ENCODE results near the gene HCAR2. TPM values are rescaled to one million over a fixed set of nuclear protein-coding genes. Genes with fewer than 3 reads are reported as not detected.
A peak's percentile ranks its signal among the peaks of the same experiment; 100 is the strongest.
"Not testable (repeated sequence)": the region's sequence is repeated elsewhere in the genome, so short reads cannot be mapped to it uniquely, and the experiment has no call there.

Gene HCAR2
- total RNA-seq, 1 experiment from 2014 or later: not detected

DNA sequence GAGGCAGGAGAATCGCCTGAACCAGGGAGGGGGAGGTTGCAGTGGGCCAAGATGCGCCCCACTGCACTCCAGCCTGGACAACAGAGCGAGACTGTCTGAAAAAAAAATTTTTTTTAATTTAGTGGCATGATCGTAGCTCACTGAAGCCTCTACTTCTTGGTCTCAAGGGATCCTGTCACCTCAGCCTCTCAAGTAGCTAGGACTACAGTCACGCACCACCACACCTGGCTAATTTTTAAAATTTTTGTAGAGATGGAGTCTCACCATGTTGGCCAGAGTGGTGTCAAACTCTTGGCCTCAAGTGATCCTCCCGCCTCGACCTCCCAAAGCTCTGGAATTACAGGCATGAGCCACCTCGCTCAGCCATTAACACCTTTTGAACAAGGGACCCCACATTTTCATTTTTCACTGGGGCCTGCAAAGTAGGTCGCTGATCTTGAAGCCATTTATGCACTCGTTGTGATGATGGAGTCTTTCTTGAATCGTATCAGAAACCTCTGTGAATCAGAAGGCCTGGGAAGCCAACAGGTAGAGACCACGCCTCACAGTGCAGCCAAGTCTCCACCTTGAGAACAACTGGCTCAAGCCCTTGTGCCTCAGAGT is 21.6 kb upstream of the HCAR2 start:
- DNase-seq (ENCODE audit: low read depth): peak; percentile 13
- in situ Hi-C loops (cut with HindIII; ENCODE audit: low pct_unique_long_range_greater_than_20kb, low sequenced_read_pairs): no loop called here

DNA sequence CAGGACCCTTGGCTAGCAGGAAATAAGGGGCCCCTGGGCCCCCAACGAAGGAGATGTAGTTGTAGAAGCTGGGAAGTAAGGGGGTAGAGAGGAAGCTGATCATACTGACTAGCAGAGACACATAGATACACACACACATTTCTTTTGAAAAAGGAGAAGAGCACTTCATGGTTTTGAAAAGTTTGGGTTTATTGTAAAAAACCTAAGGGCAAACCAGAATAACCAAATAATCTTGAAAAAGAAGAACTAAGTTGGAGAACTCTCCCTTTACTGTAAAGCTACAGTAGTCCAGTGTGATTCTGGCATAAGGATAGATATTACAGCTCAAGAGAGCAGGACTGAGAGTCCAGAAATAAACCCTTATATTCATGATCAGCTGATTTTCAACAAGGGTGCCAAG is 19.2 kb upstream of the HCAR2 start:
- DNase-seq (ENCODE audit: low read depth): no peak
- in situ Hi-C loops (cut with HindIII; ENCODE audit: low pct_unique_long_range_greater_than_20kb, low sequenced_read_pairs): no loop called here

DNA sequence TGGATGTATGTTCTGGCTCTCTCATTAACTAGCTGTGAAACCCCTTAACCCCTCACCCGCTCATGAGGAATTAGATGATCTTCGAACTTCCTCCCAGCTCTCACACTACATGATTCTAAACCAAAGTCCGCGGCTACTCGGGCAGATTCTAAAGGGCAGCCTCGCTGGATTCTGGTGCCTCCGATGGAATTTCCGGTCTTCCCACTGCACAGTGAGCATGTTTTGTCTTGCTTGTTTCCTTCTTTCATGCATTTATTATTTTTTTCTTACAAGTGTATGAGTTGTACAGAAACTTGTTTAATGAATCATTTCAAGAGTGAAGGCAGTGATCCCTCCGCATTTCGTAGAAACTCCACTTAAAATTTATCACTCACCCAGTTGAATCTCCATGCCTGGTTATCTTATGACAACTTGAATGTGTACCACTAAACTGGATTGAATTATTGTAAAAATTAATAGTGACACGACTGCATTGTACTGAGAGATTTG is 17.9 kb upstream of the HCAR2 start:
- no peak for DNase-seq (ENCODE audit: low read depth)
- in situ Hi-C loops (cut with HindIII; ENCODE audit: low pct_unique_long_range_greater_than_20kb, low sequenced_read_pairs): no loop called here

DNA sequence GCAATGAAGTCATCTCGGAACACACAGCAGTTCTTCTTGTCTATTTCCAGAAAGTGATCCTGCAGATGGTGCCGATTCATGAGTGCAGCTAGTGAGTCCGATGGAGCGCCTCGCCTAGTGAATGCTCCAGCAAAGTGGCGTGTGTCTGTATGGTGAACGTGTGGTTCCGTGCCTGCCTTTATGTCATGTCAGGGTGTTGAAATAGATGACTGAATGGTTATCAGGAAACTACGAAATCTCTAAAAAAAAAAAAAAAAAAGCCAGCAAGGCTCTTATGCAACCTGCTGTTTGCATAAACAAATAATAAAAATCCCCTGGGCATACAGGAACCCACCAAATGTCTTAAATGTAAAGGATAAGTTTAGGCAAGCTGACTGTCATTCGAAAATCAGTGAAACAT is 13.5 kb upstream of the HCAR2 start, which contains the start of gene HCAR3:
TSS of gene HCAR3 (minus strand) at position 154 of the 400 bp plus-strand sequence. CDS start at position 80, 74 bp downstream.
- DNase-seq (ENCODE audit: low read depth); in situ Hi-C loops (cut with HindIII; ENCODE audit: low pct_unique_long_range_greater_than_20kb, low sequenced_read_pairs): not testable (repeated sequence)

DNA sequence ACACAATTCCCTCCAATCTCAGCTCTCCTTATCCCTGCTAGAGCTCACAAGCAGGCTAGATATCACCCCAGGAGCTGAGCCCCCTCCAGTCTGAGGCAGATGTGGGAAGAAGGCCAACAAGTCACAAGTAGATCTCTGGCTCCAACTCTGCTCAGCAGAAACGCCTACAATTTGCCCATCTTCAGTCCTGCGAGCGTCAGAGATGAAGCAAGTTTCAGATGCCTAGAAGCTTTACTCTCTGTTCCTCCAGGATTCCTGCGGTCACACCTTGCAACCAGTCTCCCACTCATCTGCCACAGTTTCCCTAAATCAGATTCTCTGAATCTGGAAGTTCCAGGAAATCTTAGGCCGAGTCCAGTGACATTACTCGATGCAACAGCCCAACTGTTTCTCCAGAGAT is 12.1 kb upstream of the HCAR2 start:
- in situ Hi-C loops (cut with HindIII; ENCODE audit: low pct_unique_long_range_greater_than_20kb, low sequenced_read_pairs); DNase-seq (ENCODE audit: low read depth): not testable (repeated sequence)

DNA sequence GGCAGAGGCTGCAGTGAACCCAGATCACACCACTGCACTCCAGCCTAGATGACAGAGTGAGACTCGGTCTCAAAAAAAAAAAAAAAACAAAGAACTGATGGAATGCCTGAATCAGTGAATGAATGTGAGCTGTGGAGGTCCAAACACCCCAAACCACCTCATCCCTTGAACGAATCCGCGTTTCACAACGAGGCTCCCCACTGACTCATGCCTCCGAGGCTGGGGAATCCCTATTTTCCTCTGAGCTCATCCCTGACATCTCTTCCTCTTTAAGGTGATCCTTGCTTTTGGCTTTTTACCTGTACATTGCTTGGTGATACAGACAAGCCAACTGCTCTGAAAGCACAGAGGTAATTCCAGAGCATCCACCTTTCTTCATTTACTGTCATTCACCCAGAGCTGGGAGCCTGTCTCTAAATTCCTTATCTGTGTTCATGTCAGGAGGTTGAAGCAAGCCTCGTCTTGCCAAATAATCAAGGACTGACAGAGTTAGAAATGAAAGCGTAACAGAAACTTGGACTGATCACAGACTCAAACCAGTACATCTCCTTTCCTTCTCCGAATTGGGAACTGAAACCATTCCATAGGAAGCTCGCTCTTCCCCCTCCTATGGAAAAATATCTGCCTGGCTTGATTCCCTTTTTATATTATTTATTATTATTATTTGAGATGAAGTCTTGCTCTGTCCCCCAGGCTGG is 10.5 kb upstream of the HCAR2 start:
- in situ Hi-C loops (cut with HindIII; ENCODE audit: low pct_unique_long_range_greater_than_20kb, low sequenced_read_pairs); DNase-seq (ENCODE audit: low read depth): not testable (repeated sequence)

DNA sequence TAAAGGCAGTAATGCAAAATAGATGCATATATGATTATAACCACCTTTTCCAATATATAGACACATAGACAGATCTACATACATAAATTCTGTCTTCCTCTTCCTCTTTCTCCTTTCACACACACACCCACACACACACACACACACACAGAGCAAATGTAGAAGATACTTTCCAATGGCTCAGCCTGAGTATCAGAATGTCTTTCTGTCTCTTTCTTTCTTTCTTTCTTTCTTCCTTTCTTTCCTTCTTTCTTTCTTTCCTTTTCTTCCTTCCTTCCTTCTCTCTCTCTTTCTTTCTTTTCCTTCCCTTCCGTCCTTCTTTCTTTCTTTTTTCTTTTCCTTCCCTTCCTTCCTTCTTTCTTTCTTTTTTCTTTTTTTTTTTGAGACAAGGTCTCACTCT is 8.1 kb upstream of the HCAR2 start:
- DNase-seq (ENCODE audit: low read depth); in situ Hi-C loops (cut with HindIII; ENCODE audit: low pct_unique_long_range_greater_than_20kb, low sequenced_read_pairs): not testable (repeated sequence)

DNA sequence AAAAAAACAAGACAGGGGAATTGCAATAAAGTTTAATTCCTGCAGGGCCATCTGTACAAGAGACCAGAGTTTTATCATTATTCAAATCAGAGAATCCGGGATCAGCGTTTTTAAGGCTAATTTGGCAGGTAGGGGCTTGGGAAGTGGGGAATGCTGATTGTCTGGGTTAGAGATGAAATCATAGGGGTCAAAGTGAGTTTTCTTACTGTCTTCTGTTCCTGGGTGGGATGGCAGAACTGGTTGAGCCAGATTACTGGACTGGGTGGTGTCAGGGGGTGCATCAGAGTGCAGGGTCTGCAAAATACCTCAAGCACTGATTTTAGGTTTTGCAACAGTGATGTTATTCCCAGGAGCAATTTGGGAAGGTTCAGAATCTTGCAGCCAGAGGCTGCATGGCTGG is 7.2 kb upstream of the HCAR2 start:
- DNase-seq (ENCODE audit: low read depth); in situ Hi-C loops (cut with HindIII; ENCODE audit: low pct_unique_long_range_greater_than_20kb, low sequenced_read_pairs): not testable (repeated sequence)

DNA sequence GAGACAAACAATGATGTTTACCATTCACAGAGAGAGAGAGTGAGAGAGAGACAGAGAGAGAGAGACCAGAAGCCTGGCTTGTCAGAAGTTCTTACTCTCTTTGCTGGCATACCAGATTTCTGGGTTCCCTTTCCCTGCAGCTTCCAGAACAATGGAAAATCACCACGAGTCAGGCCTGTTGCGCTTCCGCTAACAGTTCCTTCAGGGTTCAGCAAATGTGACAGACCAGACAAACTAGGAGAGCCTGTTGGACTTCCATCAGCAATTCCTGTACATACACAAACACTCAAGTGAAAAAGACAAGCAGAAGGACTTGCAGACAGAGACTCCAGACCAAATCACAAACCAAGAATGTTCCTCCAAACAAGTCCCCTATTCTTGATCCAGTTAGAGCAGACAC is 6.1 kb upstream of the HCAR2 start:
- DNase-seq (ENCODE audit: low read depth); in situ Hi-C loops (cut with HindIII; ENCODE audit: low pct_unique_long_range_greater_than_20kb, low sequenced_read_pairs): not testable (repeated sequence)

DNA sequence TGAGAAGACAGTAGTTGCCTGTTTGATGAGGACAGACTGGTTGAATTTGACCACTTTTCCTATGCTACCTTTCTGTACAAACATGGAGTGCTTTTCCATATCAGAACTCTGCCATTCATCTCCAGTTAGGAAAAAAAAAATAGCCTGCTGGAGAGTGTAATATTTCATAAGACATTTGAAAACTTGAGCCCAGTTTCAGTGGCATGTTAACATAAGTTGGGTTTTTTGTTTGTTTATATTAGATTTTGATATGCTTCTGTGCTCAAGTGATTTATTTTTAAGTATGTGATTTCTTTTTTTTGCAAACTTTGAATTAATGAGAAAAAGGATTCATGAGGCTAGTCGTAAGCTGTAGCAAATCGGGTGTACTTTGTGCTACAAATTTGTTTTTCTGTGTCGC is 684 bp upstream of the HCAR2 start:
- in situ Hi-C loops (cut with HindIII; ENCODE audit: low pct_unique_long_range_greater_than_20kb, low sequenced_read_pairs); DNase-seq (ENCODE audit: low read depth): not testable (repeated sequence)

DNA sequence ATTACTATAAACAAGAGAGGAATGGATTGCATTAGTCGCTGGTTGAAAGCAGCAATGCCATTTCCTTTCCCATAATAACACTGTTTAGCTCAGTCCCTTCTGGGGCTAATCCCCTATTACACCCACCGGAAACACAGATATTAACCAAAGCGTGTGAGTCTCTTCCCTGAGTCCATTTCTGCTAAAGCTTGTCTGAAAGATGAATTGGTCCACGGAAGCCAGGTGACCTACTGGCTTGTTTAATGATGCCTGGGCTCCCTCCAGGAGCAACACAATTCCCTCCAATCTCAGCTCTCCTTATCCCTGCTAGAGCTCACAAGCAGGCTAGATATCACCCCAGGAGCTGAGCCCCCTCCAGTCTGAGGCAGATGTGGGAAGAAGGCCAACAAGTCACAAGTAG is 1.7 kb downstream of the HCAR2 start:
- in situ Hi-C loops (cut with HindIII; ENCODE audit: low pct_unique_long_range_greater_than_20kb, low sequenced_read_pairs); DNase-seq (ENCODE audit: low read depth): not testable (repeated sequence)

DNA sequence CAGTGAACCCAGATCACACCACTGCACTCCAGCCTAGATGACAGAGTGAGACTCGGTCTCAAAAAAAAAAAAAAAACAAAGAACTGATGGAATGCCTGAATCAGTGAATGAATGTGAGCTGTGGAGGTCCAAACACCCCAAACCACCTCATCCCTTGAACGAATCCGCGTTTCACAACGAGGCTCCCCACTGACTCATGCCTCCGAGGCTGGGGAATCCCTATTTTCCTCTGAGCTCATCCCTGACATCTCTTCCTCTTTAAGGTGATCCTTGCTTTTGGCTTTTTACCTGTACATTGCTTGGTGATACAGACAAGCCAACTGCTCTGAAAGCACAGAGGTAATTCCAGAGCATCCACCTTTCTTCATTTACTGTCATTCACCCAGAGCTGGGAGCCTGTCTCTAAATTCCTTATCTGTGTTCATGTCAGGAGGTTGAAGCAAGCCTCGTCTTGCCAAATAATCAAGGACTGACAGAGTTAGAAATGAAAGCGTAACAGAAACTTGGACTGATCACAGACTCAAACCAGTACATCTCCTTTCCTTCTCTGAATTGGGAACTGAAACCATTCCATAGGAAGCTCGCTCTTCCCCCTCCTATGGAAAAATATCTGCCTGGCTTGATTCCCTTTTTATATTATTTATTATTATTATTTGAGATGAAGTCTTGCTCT is 3.0 kb downstream of the HCAR2 start:
- DNase-seq (ENCODE audit: low read depth); in situ Hi-C loops (cut with HindIII; ENCODE audit: low pct_unique_long_range_greater_than_20kb, low sequenced_read_pairs): not testable (repeated sequence)

DNA sequence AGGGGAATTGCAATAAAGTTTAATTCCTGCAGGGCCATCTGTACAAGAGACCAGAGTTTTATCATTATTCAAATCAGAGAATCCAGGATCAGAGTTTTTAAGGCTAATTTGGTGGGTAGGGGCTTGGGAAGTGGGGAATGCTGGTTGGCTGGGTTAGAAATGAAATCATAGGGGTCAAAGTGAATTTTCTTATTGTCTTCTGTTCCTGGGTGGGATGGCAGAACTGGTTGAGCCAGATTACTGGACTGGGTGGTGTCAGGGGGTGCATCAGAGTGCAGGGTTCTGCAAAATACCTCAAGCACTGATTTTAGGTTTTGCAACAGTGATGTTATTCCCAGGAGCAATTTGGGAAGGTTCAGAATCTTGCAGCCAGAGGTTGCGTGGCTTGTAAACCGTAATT is 6.2 kb downstream of the HCAR2 start:
- in situ Hi-C loops (cut with HindIII; ENCODE audit: low pct_unique_long_range_greater_than_20kb, low sequenced_read_pairs); DNase-seq (ENCODE audit: low read depth): not testable (repeated sequence)

DNA sequence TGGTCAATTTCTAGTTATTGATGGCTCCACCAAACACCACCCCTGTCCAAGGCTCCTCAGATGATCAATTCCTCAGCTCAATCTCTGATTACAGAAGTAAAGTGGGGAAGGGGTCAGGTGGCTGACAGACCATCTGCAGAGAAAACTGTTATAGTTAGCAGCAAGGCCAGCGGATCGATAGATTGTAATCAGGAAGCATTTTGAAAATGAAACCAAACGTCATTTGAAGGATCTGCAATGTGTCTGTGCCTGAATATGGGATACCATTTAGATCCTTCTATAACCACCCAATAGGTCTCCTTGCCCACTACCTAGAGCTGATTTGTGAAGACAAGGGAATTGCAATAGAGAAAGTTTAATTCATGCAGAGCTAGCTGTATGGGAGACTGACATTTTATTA is 11.6 kb downstream of the HCAR2 start:
- in situ Hi-C loops (cut with HindIII; ENCODE audit: low pct_unique_long_range_greater_than_20kb, low sequenced_read_pairs): no loop called here
- no peak for DNase-seq (ENCODE audit: low read depth)

DNA sequence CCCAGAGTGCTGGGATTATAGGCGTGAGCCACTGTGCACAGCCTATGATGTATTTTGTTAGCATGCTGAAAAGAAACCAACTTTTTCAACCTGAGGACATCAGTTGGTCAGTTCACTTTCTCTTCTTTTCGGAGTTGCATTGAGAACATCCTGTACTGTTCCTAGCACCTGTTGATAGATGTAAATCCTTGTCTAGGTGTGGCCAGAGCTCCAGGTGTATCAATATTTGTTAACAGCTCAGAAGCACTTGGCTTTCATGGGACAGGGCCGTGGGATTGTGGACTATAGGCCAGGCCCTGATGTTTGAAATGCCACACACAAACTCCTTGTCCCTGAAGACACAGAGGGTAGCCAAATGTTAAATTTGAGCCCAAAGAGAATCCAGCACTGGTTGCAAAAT is 14.9 kb downstream of the HCAR2 start:
- in situ Hi-C loops (cut with HindIII; ENCODE audit: low pct_unique_long_range_greater_than_20kb, low sequenced_read_pairs): no loop called here

DNA sequence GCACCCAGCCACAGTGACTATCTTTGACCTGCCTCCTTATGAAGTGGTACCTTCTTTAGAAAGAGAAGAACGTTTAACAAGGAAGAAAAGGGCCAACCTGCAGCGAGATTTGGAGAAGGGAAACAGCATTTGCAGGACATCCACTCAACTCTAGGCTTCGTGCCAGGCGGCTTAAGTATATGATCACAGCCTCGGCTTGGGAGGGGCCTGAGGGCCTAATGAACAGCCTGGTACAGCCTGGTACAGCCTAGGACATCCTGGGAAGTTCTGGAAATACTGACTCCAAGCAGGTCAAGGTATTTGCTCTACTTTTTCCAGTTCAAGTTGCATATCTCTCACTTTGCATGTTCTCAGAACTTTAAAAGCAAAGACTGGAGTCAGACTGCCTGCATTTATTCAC is 16.1 kb downstream of the HCAR2 start:
- in situ Hi-C loops (cut with HindIII; ENCODE audit: low pct_unique_long_range_greater_than_20kb, low sequenced_read_pairs): no loop called here
- no peak for DNase-seq (ENCODE audit: low read depth)

More for the DNA sequence above, 14.9 kb downstream of the HCAR2 start:
- DNase-seq (ENCODE audit: low read depth): no peak

DNA sequence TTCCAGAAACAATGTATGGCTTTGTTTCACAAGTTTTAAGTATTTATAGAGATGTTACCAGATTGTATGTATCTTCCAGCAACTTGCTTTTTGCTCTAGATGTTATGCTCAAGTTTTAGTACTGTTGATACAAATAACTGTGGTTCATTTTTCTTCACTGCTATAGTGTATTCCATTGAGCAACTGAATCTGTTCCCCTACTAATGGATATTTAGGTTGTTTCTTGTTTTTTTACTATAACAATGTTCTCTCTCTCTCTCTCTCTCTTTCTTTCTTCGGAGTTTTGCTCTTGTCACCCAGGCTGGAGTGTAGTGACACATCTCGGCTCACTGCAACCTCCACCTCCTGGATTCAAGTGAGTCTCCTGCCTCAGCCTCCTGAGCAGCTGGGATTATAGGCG is 16.6 kb downstream of the HCAR2 start:
- no peak for DNase-seq (ENCODE audit: low read depth)
- in situ Hi-C loops (cut with HindIII; ENCODE audit: low pct_unique_long_range_greater_than_20kb, low sequenced_read_pairs): no loop called here

DNA sequence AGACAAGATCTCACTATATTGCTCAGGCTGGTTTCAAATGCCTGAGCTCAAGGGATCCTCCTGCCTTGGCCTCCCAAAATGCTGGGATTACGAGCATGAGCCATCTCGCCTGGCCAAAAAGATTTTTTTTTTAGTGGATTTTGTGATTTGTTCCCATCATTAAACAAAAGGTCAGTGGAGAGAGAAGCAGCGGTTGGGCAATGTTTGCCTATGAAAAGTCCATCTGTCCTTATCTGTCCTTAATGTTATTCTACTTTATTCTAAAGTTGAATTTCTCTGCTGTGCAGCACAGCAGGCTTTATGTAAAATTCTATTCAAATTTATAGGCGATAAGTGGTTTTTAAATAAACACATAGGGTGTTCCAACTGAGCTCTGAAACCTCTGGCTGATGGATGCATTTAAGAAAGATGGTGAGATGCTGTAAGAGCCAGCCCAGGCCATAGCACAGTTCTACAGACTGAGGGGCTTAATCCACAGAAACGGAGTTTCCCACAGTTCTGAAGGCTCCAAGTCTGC is 18.8 kb downstream of the HCAR2 start:
- in situ Hi-C loops (cut with HindIII; ENCODE audit: low pct_unique_long_range_greater_than_20kb, low sequenced_read_pairs): no loop called here
- no peak for DNase-seq (ENCODE audit: low read depth)

DNA sequence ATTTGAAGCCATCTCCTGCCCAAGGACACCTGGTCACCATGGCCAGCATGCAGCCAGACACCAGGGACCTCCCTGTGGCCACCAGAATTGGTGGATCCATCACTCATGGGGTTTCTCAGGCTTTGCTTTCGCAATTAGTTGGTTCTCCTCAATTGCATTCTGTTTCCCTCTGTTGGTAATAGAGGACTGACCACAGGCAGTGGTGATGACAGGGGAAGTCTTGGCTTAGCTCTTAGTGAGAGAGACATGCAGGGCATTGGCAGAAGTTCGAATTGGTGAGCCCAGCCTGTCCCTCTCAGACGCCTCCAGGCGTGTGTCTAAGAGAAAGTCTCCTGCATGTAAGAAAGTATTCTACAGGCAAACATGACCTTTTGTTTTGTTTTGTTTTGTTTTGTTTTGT is 21.3 kb downstream of the HCAR2 start:
- in situ Hi-C loops (cut with HindIII; ENCODE audit: low pct_unique_long_range_greater_than_20kb, low sequenced_read_pairs): no loop called here
- no peak for DNase-seq (ENCODE audit: low read depth)

Data from Caki2 (cell line).